Omental fat pad (tissue), 4 donors: ENCODE measurements around the gene HOTAIR. TPM values are rescaled to one million over a fixed set of nuclear protein-coding genes. Genes with fewer than 3 reads are reported as not detected.

Experiments used
- ATAC-seq: fragments of 150-250 bp; one replicate; pipeline ENCODE4 v1.9.1; 2016; ENCODE audit warnings: mild to moderate bottlenecking, moderate library complexity; ENCODE audit not compliant: low FRiP score
- DNase-seq: peaks from one replicate; pipeline ENCODE4 v3.0.0-alpha.2; 2019; ENCODE audit warnings: low spot score
- CTCF ChIP-seq, 3 donors: fragments of 450-650 bp; IDR thresholded peaks; one replicate each; pipeline ENCODE4 v1.5.1; 2016 to 2017; ENCODE audit warnings: antibody characterized with exemption in 3 of 3, mild to moderate bottlenecking in 3 of 3, moderate library complexity in 2 of 3
- small RNA-seq: library from RNA; depleted of rRNA; stranded (forward); fragments of <200 nt; gene quantifications from one replicate; pipeline ENCODE3, GENCODE V24; 2016
- total RNA-seq, 4 donors: library from RNA; depleted of rRNA; stranded (reverse); fragments of >200 nt; gene quantifications; one replicate each; pipeline ENCODE4 v1.1.0, GENCODE V29; 2016

Gene HOTAIR
- total RNA-seq, 4 donors from 2014 or later, result 0.32 TPM; not detected in 3

GRCh38 chr12:53928054-53928835 is 46.5 kb downstream of the HOTAIR start:
- no peak for TF ChIP-seq CTCF (IDR thresholded peaks at IDR 0.05)
- DNase-seq (no peak), ATAC-seq (no peak)

GRCh38 chr12:53927220-53928029 is 47.3 kb downstream of the HOTAIR start:
- ATAC-seq, result no peak
- TF ChIP-seq CTCF (IDR thresholded peaks at IDR 0.05), result no peak
- DNase-seq, result no peak

GRCh38 chr12:53924521-53925405 is 50.0 kb downstream of the HOTAIR start:
- no peak for ATAC-seq
- no peak for TF ChIP-seq CTCF (IDR thresholded peaks at IDR 0.05)
- no peak for DNase-seq

GRCh38 chr12:53916788-53917655 is 57.7 kb downstream of the HOTAIR start:
- ATAC-seq (no peak), DNase-seq (no peak)
- TF ChIP-seq CTCF (IDR thresholded peaks at IDR 0.05), result no peak

Small RNAs within 50 kb of the gene (small RNA-seq; reads per million reads assigned to genes)
- gene AC012531.3, result not detected
- not detected for gene AC012531.4
- 0.77 reads per million for gene MIR196A2
- gene RF01905, result not detected
- not detected for gene RF01906

Other genes starting within 250 kb of the HOTAIR start
- 100 to 1,000 TPM; 183 to 262 (median 242) TPM for gene CALCOCO1, start 247.5 kb downstream of the HOTAIR start, total RNA-seq
- gene CISTR, start 223.0 kb downstream of the HOTAIR start, total RNA-seq, result not detected
- not detected for gene HOXC13, start 36.1 kb downstream of the HOTAIR start, total RNA-seq
- not detected for gene HOXC12, start 20.1 kb downstream of the HOTAIR start, total RNA-seq
- not detected for gene HOXC11, start 1.8 kb downstream of the HOTAIR start, total RNA-seq
- not detected for gene HOXC10, start 10.2 kb upstream of the HOTAIR start, total RNA-seq
- 1 to 10 TPM in 1 of 4 donors, under 1 TPM in 2, not detected in 1; 0.28 to 2.0 (median 0.44) TPM for gene HOXC9, start 25.2 kb upstream of the HOTAIR start, total RNA-seq
- under 1 TPM in 2 of 4 donors, not detected in 2; 0.19 to 0.24 TPM for gene HOXC8, start 34.0 kb upstream of the HOTAIR start, total RNA-seq
- 1 to 10 TPM in 2 of 4 donors, under 1 TPM in 2; 0.24 to 1.7 (median 1.2) TPM for gene HOXC6, start 53.5 kb upstream of the HOTAIR start, total RNA-seq
- under 1 TPM in 3 of 4 donors, not detected in 1; 0.28 to 0.63 (median 0.50) TPM for gene HOXC5, start 58.1 kb upstream of the HOTAIR start, total RNA-seq
- 1 to 10 TPM in 3 of 4 donors, under 1 TPM in 1; 0.84 to 1.3 (median 1.1) TPM for gene HOXC4, start 78.9 kb upstream of the HOTAIR start, total RNA-seq
- 10 to 100 TPM; 17.2 to 46.5 (median 36.7) TPM for gene SMUG1, start 214.0 kb upstream of the HOTAIR start, total RNA-seq